Naive thymus-derived CD8-positive, alpha-beta T cell (primary cell): Measurements from ENCODE around the gene PDE4B. TPM values are rescaled to one million over a fixed set of nuclear protein-coding genes. Genes with fewer than 3 reads are reported as not detected.

Experiments used
- ATAC-seq, 2 donors: fragments of 150-1000 bp; cut with Tn5 transposase in 1 of 2; sonication (Bioruptor Pico), chemical (Tn5 transposase) in 1 of 2; 1 replicate in 1 of 2; 2 replicates in 1 of 2; pipeline ENCODE4 v1.10.0; 2021; ENCODE audit warnings: mild to moderate bottlenecking in 2 of 2, moderate library complexity in 2 of 2
- POLR2A ChIA-PET: fragments of 350-600 bp; sonication (Branson Sonifier 250); formaldehyde crosslinking; loops from one replicate; lab custom pipeline; 2021; ENCODE audit warnings: antibody characterized with exemption; lab: Charles Lee
- DNase-seq, 10 donors: peaks; one replicate each; pipeline versions ENCODE4 v3.0.0 to v3.0.0-alpha.2; 2020 to 2022
- H3K27ac Mint-ChIP-seq, 10 donors: one replicate each; pipeline ENCODE4 v1.8.0; 2020 to 2022; ENCODE audit warnings: mild to moderate bottlenecking in 10 of 10, mixed read lengths in 10 of 10, moderate library complexity in 4 of 10, inconsistent platforms in 1 of 10
- H3K27me3 Mint-ChIP-seq, 5 donors: one replicate each; pipeline ENCODE4 v1.8.0; 2021 to 2022; ENCODE audit warnings: mixed read lengths in 5 of 5
- H3K36me3 Mint-ChIP-seq, 3 donors: one replicate each; pipeline ENCODE4 v1.8.0; 2020 to 2022; ENCODE audit warnings: mixed read lengths in 3 of 3, mild to moderate bottlenecking in 2 of 3, inconsistent platforms in 1 of 3
- H3K4me1 Mint-ChIP-seq, 4 donors: one replicate each; pipeline ENCODE4 v1.8.0; 2021 to 2022; ENCODE audit warnings: mixed read lengths in 4 of 4
- H3K4me3 Mint-ChIP-seq, 10 donors: one replicate each; pipeline ENCODE4 v1.8.0; 2020 to 2022; ENCODE audit warnings: mild to moderate bottlenecking in 10 of 10, mixed read lengths in 10 of 10, moderate library complexity in 6 of 10, inconsistent platforms in 1 of 10
- H3K9me3 Mint-ChIP-seq, 9 donors: one replicate each; pipeline ENCODE4 v1.8.0; 2020 to 2022; ENCODE audit warnings: mixed read lengths in 9 of 9, mild to moderate bottlenecking in 3 of 9, inconsistent platforms in 1 of 9, moderate library complexity in 1 of 9
- polyA plus RNA-seq, 3 donors: library from polyadenylated mRNA; unstranded; fragments of 300-500 nt; fragmentation: Illumina TruSeq; gene quantifications; one replicate each; pipeline ENCODE4 v1.2.3, GENCODE V29; 2021
- total RNA-seq, 8 experiments: library from RNA in 2 of 8; stranded (reverse) in 2 of 8; gene quantifications; one replicate each; pipeline ENCODE4 v1.2.3 and lab custom pipeline; 2021 to 2026

Gene PDE4B
- total and polyA plus RNA-seq, 5 experiments from 2014 or later: 27.4 to 35.2 (median 31.9) TPM

DNA sequence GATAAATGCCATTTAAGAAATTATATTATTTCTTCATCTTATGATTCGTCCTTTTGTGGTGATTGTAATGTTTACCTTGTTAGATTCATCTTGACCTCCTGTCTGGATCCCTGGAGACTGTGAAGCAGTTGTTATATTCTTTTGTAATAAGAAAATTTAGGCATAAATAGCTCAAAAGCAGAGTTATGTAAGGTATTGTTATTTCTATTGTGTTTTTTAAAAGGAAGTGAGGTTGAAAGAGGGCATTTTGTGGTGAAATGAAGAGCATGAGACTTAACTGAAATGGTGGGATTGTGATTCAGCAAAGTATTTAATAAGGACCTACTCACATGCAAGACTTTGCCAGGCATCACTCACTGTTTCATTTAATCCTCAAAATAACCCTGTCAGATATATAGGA, 104.0 kb downstream of the PDE4B start:
- ATAC-seq (no peak), DNase-seq (no peak)
- no peaks in the 10 kb centered on the region for H3K4me1 Mint-ChIP-seq
- H3K4me3 Mint-ChIP-seq: no peak overlapping the region
- H3K27ac Mint-ChIP-seq: no peak overlapping the region
- peaks cover 0 to 27% (median 4%) of the 10 kb centered on the region in 9 donors for H3K9me3 Mint-ChIP-seq
- POLR2A ChIA-PET: no interaction called here
- no peaks in the 10 kb centered on the region for H3K36me3 Mint-ChIP-seq
- H3K27me3 Mint-ChIP-seq: peaks cover 1 to 32% (median 8%) of the 10 kb centered on the region in 5 donors

DNA sequence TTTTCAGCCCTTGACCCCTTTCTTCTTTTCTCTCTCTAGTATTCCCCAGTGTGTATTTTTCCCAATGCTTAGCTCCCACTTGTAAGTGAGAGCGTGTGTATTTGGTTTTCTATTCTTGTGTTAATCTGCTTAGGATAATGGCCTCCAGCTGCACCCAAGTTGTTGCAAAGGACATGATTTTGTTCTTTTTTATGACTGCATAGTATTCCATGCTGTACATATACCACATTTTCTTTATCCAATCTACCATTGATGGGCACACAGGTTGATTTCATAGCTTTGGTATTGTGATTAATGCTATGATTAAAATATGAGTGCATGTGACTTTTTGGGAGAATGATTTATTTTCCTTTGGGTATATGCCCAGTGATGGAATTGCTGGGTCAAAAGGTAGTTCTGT, 104.8 kb downstream of the PDE4B start:
- Mint-ChIP-seq H3K27ac (no peak overlapping the region), H3K4me3 (no peak overlapping the region), H3K9me3 (peaks cover 0 to 27% (median 4%) of the 10 kb centered on the region in 9 donors), H3K4me1 (no peaks in the 10 kb centered on the region), H3K27me3 (peaks cover 2 to 24% (median 8%) of the 10 kb centered on the region in 5 donors), H3K36me3 (no peaks in the 10 kb centered on the region)
- POLR2A ChIA-PET: no interaction called here
- ATAC-seq (no peak), DNase-seq (no peak)

DNA sequence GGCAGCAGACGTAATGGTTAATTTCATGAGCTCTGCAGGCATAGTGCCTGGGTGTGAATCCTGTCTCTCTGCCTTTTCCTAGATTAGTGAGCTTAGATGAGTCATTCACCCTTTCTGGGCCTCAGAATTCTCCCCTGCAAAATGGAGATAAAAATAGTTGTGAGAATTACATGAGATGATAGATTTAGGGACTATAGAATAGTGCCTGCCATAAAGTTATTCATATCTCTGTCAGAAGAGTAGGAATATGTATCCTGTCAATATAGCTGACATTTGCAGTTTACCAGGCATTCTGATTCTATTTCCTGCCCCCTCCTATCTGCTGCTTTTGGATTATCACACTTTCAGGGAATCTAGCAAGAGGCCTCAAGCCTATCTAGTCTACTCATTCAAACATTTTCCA, 112.0 kb downstream of the PDE4B start:
- H3K4me1 Mint-ChIP-seq: no peaks in the 10 kb centered on the region
- ATAC-seq (no peak), DNase-seq (no peak)
- POLR2A ChIA-PET: no interaction called here
- H3K27ac Mint-ChIP-seq: no peak overlapping the region
- peaks cover 6 to 24% (median 8%) of the 10 kb centered on the region in 5 donors for H3K27me3 Mint-ChIP-seq
- H3K9me3 Mint-ChIP-seq: no peaks in the 10 kb centered on the region
- no peak overlapping the region for H3K4me3 Mint-ChIP-seq
- no peaks in the 10 kb centered on the region for H3K36me3 Mint-ChIP-seq

DNA sequence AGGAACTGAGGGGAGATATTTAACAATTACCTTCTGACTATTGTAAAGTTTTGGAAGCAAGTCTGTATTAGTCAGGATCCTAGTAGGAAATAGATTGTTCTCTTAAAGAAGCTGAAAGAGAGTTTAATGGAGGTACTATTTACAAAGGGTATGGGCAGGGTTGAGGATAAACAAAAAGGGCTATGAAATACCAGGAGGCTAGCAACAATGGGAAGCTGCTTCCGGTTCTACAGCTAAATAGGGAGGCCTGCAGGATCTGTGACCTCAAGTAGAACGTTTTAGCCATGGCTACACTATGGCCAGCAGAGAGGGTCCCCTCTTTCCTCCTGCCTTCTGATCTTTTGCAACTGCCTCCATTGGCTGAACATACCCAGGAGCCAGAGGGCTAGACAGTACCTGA, 117.7 kb downstream of the PDE4B start:
- Mint-ChIP-seq H3K27me3 (peaks cover 0 to 15% (median 6%) of the 10 kb centered on the region in 5 donors), H3K4me1 (no peaks in the 10 kb centered on the region), H3K4me3 (no peak overlapping the region), H3K9me3 (no peaks in the 10 kb centered on the region), H3K27ac (no peak overlapping the region), H3K36me3 (no peaks in the 10 kb centered on the region)
- no peak for ATAC-seq
- POLR2A ChIA-PET: no interaction called here
- DNase-seq: no peak

DNA sequence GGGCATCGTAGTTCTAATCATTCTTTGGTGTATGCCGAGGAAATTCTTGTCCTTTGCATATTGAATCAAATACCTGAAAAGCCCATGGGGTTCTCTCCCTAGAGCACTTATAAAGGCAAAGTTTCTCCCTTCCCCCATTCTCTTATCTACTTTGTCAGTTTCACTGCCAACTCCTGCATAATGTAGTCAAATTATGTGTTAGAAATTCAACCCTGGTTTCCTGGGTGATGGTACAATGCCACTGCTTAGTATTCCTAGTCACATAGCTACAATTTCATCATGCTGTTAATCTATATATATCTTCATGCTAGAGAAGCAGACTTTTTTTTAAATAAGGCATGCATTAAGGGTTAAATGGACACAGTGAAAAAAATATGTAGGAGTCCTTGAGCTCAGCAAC, 119.0 kb downstream of the PDE4B start:
- no peak overlapping the region for H3K27ac Mint-ChIP-seq
- peaks cover 0 to 11% (median 4%) of the 10 kb centered on the region in 5 donors for H3K27me3 Mint-ChIP-seq
- POLR2A ChIA-PET: no interaction called here
- ATAC-seq: no peak
- no peaks in the 10 kb centered on the region for H3K9me3 Mint-ChIP-seq
- H3K4me3 Mint-ChIP-seq: no peak overlapping the region
- H3K36me3 Mint-ChIP-seq: no peaks in the 10 kb centered on the region
- no peak for DNase-seq
- H3K4me1 Mint-ChIP-seq: no peaks in the 10 kb centered on the region

DNA sequence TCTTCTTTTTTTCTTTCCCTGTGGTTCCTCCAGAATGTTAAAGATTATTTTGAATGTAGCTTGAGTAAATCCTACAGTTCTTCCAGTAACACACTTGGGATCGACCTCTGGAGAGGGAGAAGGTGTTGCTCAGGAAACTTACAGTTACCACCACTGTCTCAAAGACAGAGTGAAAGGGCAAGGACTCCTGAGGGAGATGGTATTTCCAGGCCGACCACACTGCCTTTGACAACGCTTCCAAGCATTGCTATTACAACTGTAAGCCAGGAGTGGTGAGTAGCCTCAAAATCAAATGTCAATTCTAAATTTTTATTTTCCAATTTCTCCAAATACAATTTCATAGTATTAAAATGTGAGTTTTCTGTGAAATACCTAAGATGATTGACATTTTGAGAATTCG, 125.9 kb downstream of the PDE4B start:
- POLR2A ChIA-PET: no interaction called here
- H3K4me3 Mint-ChIP-seq: no peak overlapping the region
- H3K27ac Mint-ChIP-seq: no peak overlapping the region
- H3K9me3 Mint-ChIP-seq: no peaks in the 10 kb centered on the region
- H3K4me1 Mint-ChIP-seq: no peaks in the 10 kb centered on the region
- DNase-seq: no peak
- H3K27me3 Mint-ChIP-seq: peaks cover 0 to 2% (median 0%) of the 10 kb centered on the region in 5 donors
- no peaks in the 10 kb centered on the region for H3K36me3 Mint-ChIP-seq
- ATAC-seq: no peak

DNA sequence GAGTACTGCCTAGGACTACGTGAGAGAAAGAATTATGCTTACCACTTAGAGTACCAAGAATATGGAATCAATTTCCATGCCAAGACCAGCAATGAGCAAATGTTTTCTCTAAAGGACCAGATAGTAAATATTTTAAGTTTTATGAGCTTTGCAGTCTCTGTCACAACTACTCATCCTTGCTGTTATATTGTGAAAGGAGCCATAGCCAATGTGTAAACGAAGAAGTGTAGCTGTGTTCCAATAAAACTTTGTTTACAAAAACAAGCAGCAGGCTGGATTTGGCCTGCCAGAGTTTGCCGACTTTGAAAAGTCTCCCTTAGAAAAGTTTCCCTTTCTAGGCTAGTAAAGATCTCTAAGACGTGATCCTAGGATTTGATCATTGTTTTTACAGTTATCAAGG, 128.8 kb downstream of the PDE4B start:
- Mint-ChIP-seq H3K9me3 (peaks cover 0 to under 1% (median 0%) of the 10 kb centered on the region in 9 donors), H3K4me3 (no peak overlapping the region), H3K36me3 (peaks cover 0 to 1% (median 0%) of the 10 kb centered on the region in 3 donors), H3K4me1 (no peaks in the 10 kb centered on the region), H3K27ac (no peak overlapping the region), H3K27me3 (peaks cover 0 to 2% (median 0%) of the 10 kb centered on the region in 5 donors)
- DNase-seq (no peak), ATAC-seq (no peak)
- POLR2A ChIA-PET: no interaction called here

DNA sequence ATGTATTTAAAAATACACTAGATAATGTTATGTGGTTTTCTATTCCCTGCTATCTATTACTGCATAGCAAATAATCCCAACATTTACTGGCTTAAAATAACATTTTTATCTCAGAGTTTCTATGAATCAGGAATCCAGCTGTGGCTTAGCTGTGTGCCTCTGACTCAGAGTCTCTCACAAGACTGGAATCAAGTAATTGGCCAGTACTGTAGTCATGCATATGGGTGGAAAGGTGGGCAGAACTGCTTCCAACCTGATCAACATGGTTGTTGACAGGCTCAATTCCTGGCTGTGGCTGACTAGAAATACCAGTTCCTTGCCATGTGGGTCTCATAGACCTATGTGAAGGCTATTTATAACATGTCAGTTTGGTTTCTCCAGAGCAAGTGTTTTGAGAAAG, 131.8 kb downstream of the PDE4B start:
- Mint-ChIP-seq H3K27me3 (peaks cover 0 to 12% (median 8%) of the 10 kb centered on the region in 5 donors), H3K9me3 (peaks cover 0 to 6% (median 0%) of the 10 kb centered on the region in 9 donors), H3K27ac (no peak overlapping the region), H3K4me1 (no peaks in the 10 kb centered on the region), H3K4me3 (no peak overlapping the region), H3K36me3 (peaks cover 0 to 4% (median 0%) of the 10 kb centered on the region in 3 donors)
- POLR2A ChIA-PET: interaction anchor here (0.6 kb wide), 1 partner anchor 759 kb away, joined by 3 read pairs; no protein-coding TSS in a partner anchor
- DNase-seq: no peak
- ATAC-seq: no peak

DNA sequence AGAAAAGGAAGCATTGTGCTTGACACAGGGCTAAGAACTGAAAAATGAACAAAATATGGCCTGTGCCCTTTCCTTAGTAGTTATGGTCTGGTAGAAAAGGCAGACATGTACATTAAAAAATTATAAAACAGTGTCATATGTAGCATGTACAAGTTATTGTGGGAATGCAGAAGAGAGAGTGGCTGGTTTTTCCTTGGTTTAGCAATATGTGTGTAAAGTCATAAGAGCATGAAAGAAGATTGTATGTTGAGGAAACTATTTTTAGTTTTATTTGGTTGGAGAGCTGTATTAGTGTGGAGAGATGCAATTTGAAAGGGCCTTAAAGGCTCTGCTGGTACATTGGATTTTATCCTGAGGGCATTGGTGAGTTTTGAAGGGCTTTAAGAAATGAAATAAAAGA, 145.8 kb downstream of the PDE4B start:
- POLR2A ChIA-PET: no interaction called here
- no peaks in the 10 kb centered on the region for H3K36me3 Mint-ChIP-seq
- H3K27ac Mint-ChIP-seq: no peak overlapping the region
- peaks cover 0 to 2% (median 0%) of the 10 kb centered on the region in 9 donors for H3K9me3 Mint-ChIP-seq
- ATAC-seq (no peak), DNase-seq (no peak)
- no peaks in the 10 kb centered on the region for H3K4me1 Mint-ChIP-seq
- no peak overlapping the region for H3K4me3 Mint-ChIP-seq
- H3K27me3 Mint-ChIP-seq: peaks cover 0 to 8% (median 4%) of the 10 kb centered on the region in 5 donors

DNA sequence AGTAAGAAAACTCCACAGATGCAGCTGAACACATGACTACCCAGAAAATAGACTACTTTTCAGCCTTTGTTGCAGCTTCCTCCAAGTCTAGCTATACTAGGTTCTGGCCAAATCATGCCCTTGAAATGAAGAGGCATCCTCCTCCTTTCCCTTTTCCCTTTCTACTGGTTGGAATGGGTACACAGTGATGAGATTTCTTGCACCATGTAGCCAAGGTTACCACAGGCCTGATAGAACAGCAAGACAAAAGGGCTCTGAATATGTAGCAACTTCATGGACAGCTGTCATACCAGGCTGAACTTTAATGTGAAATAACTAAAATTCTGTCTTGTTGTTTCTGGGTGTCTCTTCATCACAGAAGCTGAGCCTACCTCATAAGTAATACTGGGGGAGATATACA, 146.5 kb downstream of the PDE4B start:
- H3K9me3 Mint-ChIP-seq: peaks cover 0 to 3% (median 0%) of the 10 kb centered on the region in 9 donors
- H3K36me3 Mint-ChIP-seq: no peaks in the 10 kb centered on the region
- no peak for ATAC-seq
- H3K4me1 Mint-ChIP-seq: no peaks in the 10 kb centered on the region
- H3K27me3 Mint-ChIP-seq: peaks cover 4 to 8% (median 7%) of the 10 kb centered on the region in 5 donors
- peak overlapping the region in 1 of 10 donors; percentile 7 for H3K27ac Mint-ChIP-seq
- no peak for DNase-seq
- POLR2A ChIA-PET: no interaction called here
- H3K4me3 Mint-ChIP-seq: no peak overlapping the region

DNA sequence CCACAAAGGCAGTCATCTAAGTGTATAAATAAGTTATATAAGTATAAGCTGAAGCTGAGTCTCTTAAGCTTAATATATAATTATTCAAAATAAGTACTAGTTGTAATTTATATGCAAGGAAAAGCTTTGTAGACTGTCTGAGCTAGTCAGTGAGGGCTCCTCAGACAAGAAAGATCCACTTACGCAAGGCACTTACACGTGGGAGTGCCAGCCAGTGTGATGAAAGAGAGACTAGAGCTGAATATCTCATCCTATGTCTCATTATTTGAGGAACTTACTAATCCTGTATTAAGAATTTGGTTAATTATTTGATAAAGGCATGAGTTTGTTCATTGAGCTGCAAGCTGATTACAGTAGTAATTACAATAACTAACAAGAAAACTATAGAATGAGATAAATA, 146.9 kb downstream of the PDE4B start:
- no peak overlapping the region for H3K27ac Mint-ChIP-seq
- no peak overlapping the region for H3K4me3 Mint-ChIP-seq
- H3K4me1 Mint-ChIP-seq: no peaks in the 10 kb centered on the region
- H3K36me3 Mint-ChIP-seq: no peaks in the 10 kb centered on the region
- POLR2A ChIA-PET: no interaction called here
- peaks cover 7 to 12% (median 8%) of the 10 kb centered on the region in 5 donors for H3K27me3 Mint-ChIP-seq
- peaks cover 0 to 3% (median 0%) of the 10 kb centered on the region in 9 donors for H3K9me3 Mint-ChIP-seq
- ATAC-seq: no peak
- DNase-seq: no peak

DNA sequence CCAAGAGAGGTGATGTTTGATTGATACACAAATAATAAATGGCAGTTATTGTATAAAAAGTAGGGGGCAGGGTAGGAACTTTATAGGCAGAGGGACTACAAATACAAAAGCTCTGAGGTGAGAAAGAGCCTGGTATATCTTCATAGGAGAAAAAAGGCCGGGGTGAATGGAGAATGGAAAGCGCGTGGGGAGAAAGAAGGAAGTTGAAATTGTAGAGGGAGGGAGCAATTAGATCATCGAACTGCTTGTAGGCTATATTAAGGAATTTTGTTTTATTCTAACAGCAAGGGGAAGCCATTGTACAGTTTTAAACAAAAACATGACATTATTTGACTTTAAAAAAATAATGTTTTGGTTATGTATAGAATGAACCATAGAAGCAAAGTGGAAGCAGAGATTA, 147.4 kb downstream of the PDE4B start:
- no peaks in the 10 kb centered on the region for H3K4me1 Mint-ChIP-seq
- H3K27me3 Mint-ChIP-seq: peaks cover 7 to 12% (median 7%) of the 10 kb centered on the region in 5 donors
- peaks cover 0 to 3% (median 0%) of the 10 kb centered on the region in 9 donors for H3K9me3 Mint-ChIP-seq
- H3K4me3 Mint-ChIP-seq: no peak overlapping the region
- H3K27ac Mint-ChIP-seq: no peak overlapping the region
- DNase-seq: no peak
- POLR2A ChIA-PET: no interaction called here
- ATAC-seq: no peak
- H3K36me3 Mint-ChIP-seq: no peaks in the 10 kb centered on the region

DNA sequence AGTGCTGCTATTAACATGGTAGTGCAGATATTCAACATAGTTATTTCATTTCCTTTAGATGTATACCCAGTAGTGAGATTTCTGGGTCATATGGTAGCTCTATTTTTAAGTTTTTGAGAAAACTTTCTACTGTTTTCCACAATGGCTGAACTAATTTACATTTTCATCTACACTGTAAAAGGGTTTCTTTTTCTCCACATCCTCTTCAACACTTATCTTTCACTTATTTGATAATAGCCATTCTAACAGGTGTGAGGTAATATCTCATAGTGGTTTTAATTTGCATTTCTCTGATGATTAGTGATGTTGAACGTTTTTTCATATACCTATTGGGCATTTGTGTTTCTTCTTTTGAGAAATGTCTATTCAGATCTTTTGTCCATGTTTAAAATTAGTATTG, 149.8 kb downstream of the PDE4B start:
- no peaks in the 10 kb centered on the region for H3K4me1 Mint-ChIP-seq
- no peak overlapping the region for H3K27ac Mint-ChIP-seq
- peaks cover 0 to 3% (median 0%) of the 10 kb centered on the region in 9 donors for H3K9me3 Mint-ChIP-seq
- ATAC-seq (no peak), DNase-seq (no peak)
- H3K36me3 Mint-ChIP-seq: no peaks in the 10 kb centered on the region
- peaks cover 6 to 25% (median 9%) of the 10 kb centered on the region in 5 donors for H3K27me3 Mint-ChIP-seq
- no peak overlapping the region for H3K4me3 Mint-ChIP-seq
- POLR2A ChIA-PET: no interaction called here

DNA sequence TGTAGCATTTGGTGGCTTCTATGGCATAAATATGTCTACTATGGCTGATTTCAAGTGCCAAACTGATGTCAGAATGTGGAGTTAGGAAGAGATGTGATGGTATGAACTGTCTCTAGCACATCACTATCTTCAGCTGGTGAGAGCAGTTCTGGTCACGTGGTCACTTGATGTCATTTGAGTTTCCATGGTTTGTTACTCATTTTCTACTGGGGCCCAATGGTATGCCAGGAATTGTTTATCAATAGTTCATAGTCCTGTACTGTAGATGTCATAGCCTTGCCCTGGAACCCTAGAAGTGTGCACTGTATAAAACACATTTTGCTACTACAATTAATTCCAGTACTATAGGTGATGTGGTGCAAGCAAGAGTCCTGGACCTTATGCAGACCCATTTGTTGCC, 153.7 kb downstream of the PDE4B start:
- no peak overlapping the region for H3K27ac Mint-ChIP-seq
- POLR2A ChIA-PET: no interaction called here
- no peaks in the 10 kb centered on the region for H3K36me3 Mint-ChIP-seq
- H3K4me3 Mint-ChIP-seq: no peak overlapping the region
- DNase-seq (no peak), ATAC-seq (no peak)
- peaks cover 0 to 3% (median 0%) of the 10 kb centered on the region in 9 donors for H3K9me3 Mint-ChIP-seq
- peaks cover 6 to 28% (median 13%) of the 10 kb centered on the region in 5 donors for H3K27me3 Mint-ChIP-seq
- no peaks in the 10 kb centered on the region for H3K4me1 Mint-ChIP-seq
